AG04450 (cell line): ENCODE data around the gene OR52B6. TPM values are rescaled to one million over a fixed set of nuclear protein-coding genes. Genes with fewer than 3 reads are reported as not detected.
A peak's percentile ranks its signal among the peaks of the same experiment; 100 is the strongest.

Experiments
- CTCF ChIA-PET: fragments of 300-600, 350-600 bp; formaldehyde crosslinking; extraction: SDS; loops from one replicate; lab custom pipeline; 2022; ENCODE audit warnings: antibody characterized with exemption, inconsistent platforms; lab: Charles Lee
- POLR2A ChIA-PET: fragments of 350-600 bp; formaldehyde crosslinking; extraction: SDS; loops from one replicate; lab custom pipeline; 2021; ENCODE audit warnings: antibody characterized with exemption, inconsistent platforms; lab: Yijun Ruan, JAX
- DNase-seq: peaks from one replicate; pipeline ENCODE4 v3.0.0-alpha.2; 2011; ENCODE audit warnings: low read depth, low spot score
- H3K27ac ChIP-seq: one replicate; pipeline ENCODE4 v1.5.1; 2012; ENCODE audit warnings: low read depth, low read length, control low read depth
- H3K27me3 ChIP-seq: one replicate; pipeline ENCODE4 v1.6.0; 2012; ENCODE audit warnings: low read length; ENCODE audit not compliant: control insufficient read depth, insufficient read depth
- H3K4me3 ChIP-seq: 2 replicates; pipeline ENCODE4 v1.5.1; 2011; ENCODE audit warnings: mild to moderate bottlenecking, low read depth, low read length, control low read depth
- H3K9me3 ChIP-seq: 2 replicates; pipeline ENCODE4 v1.5.1; 2012; ENCODE audit warnings: low read length; ENCODE audit not compliant: control insufficient read depth, insufficient read depth
- polyA plus RNA-seq: library from polyadenylated mRNA; depleted of rRNA; stranded (reverse); fragments of >200 nt; gene quantifications from 2 replicates; pipeline ENCODE4 v1.2.3, GENCODE V29; 2011
- TF ChIP-seq, protein P1 (sequence below): IDR thresholded peaks from 2 replicates; pipeline ENCODE4 v1.5.1; 2011; ENCODE audit warnings: low read depth, low read length, control low read depth, inconsistent platforms

OR52B6 gene
- polyA plus RNA-seq, 1 experiment: not detected

DNA sequence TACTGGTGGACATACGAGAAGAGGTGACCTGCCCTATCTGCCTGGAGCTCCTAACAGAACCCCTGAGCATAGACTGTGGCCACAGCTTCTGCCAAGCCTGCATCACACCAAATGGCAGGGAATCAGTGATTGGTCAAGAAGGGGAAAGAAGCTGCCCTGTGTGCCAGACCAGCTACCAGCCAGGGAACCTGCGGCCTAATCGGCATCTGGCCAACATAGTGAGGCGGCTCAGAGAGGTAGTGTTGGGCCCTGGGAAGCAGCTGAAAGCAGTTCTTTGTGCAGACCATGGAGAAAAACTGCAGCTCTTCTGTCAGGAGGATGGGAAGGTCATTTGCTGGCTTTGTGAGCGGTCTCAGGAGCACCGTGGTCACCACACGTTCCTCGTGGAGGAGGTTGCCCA lies 22.6 kb downstream of the OR52B6 start:
- Histone ChIP-seq H3K4me3 (no peak overlapping the region), H3K27me3 (no peaks in the 10 kb centered on the region), H3K27ac (no peak overlapping the region), H3K9me3 (no peaks in the 10 kb centered on the region)
- CTCF ChIA-PET: no interaction called here
- TF ChIP-seq, protein P1, sequence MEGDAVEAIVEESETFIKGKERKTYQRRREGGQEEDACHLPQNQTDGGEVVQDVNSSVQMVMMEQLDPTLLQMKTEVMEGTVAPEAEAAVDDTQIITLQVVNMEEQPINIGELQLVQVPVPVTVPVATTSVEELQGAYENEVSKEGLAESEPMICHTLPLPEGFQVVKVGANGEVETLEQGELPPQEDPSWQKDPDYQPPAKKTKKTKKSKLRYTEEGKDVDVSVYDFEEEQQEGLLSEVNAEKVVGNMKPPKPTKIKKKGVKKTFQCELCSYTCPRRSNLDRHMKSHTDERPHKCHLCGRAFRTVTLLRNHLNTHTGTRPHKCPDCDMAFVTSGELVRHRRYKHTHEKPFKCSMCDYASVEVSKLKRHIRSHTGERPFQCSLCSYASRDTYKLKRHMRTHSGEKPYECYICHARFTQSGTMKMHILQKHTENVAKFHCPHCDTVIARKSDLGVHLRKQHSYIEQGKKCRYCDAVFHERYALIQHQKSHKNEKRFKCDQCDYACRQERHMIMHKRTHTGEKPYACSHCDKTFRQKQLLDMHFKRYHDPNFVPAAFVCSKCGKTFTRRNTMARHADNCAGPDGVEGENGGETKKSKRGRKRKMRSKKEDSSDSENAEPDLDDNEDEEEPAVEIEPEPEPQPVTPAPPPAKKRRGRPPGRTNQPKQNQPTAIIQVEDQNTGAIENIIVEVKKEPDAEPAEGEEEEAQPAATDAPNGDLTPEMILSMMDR: no peak
- POLR2A ChIA-PET: no interaction called here
- DNase-seq: no peak

DNA sequence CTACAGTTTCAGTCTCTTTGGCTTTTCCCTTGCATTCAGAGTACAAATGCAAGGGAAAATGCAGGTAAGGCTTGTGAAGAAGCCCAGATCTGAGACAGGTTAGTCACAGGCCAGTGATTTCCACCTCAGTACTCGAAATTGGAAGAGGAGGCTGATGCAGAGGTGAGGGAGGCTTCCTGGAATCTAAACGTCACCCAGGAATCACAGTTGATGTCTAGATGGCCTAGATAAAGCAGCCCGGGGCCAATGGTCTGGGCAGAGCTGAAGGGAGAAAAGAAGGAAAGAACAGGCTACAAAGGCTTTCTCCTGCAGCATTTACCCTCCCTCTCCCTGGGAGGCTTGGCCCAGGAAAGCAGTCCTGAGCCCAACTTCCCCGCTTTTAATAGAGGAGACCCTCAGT lies 24.2 kb downstream of the OR52B6 start:
- CTCF ChIA-PET: interaction anchor here (1.6 kb wide), 1 partner anchor 80 kb away, joined by 6 read pairs; the partner anchor contains the start of gene TRIM5
- no peak overlapping the region for H3K4me3 ChIP-seq
- H3K27ac ChIP-seq: no peak overlapping the region
- DNase-seq: no peak
- POLR2A ChIA-PET: no interaction called here
- TF ChIP-seq, protein P1: no peak
- no peaks in the 10 kb centered on the region for H3K9me3 ChIP-seq
- H3K27me3 ChIP-seq: no peaks in the 10 kb centered on the region

DNA sequence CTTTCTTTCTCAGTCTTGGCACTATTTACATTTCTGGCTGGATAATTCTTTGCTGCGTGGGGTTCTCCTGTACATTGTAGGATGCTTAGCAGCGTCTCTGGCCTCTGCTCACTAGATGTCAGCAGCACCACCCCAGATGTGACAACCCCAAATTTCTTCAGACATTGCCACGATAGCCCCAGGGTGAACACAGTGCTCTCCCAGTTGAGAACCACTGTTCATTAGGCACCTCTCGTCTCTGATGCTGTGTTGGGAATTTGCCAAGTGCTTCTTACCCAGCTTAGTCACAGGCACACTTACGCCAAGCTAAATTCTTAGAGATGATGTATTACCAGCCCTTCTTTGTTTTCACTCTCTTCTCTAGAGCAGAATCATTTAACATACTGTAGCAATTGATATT lies 25.2 kb downstream of the OR52B6 start:
- POLR2A ChIA-PET: interaction anchor here (1.0 kb wide), 1 partner anchor 15 kb away, joined by 9 read pairs; no protein-coding TSS in a partner anchor
- TF ChIP-seq, protein P1: no peak
- H3K27ac ChIP-seq: no peak overlapping the region
- CTCF ChIA-PET: interaction anchor here (0.6 to 2.4 kb wide), 3 partner anchors 15 to 79 kb away, joined by 4 to 9 read pairs (median 6); partner anchors contain the start of gene TRIM5
- DNase-seq: peak; percentile 59
- no peaks in the 10 kb centered on the region for H3K27me3 ChIP-seq
- no peaks in the 10 kb centered on the region for H3K9me3 ChIP-seq
- no peak overlapping the region for H3K4me3 ChIP-seq

DNA sequence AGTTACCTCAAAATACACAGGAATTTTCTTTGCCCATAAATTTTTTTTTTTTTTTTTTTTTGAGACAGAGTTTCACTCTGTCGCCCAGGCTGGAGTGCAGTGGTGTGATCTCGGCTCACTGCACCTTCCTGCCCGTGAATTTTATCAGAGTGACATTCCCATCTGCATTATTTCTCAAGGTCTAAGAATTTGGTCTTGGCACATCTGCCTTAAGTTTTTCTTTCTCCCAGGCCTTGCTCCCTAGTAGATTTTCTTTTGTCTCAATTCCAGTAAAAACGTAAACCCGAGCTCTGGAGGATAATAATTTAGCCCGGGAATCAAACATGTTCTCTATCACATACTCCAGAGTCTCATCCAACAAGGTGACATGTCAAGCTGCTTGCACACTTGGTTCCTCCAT lies 28.1 kb downstream of the OR52B6 start:
- ChIA-PET POLR2A (no interaction called here), CTCF (no interaction called here)
- Histone ChIP-seq H3K4me3 (no peak overlapping the region), H3K27ac (no peak overlapping the region), H3K9me3 (no peaks in the 10 kb centered on the region), H3K27me3 (no peaks in the 10 kb centered on the region)
- no peak for DNase-seq
- TF ChIP-seq, protein P1: no peak

DNA sequence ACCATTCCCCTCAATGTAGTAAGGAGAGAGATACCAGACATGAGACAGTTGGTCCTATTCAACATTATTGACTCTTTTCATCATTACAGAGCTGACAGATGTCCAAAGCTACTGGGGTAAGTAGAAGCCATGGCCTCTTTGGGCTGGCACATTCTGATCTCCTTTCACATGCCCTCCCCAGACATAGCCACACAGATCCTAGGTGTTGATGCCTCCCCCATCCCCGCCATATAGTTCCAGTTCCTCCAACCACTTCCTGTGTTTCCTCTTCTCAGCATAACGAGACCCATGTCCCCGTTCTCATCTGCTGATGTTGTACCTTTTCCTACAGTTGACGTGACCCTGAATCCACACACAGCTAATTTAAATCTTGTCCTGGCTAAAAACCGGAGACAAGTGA lies 29.8 kb downstream of the OR52B6 start:
- TF ChIP-seq, protein P1: no peak
- Histone ChIP-seq H3K4me3 (no peak overlapping the region), H3K27me3 (no peaks in the 10 kb centered on the region), H3K9me3 (no peaks in the 10 kb centered on the region), H3K27ac (no peak overlapping the region)
- CTCF ChIA-PET: interaction anchor here (0.6 kb wide), 1 partner anchor 11 kb away, joined by 3 read pairs; no protein-coding TSS in a partner anchor
- no peak for DNase-seq
- POLR2A ChIA-PET: interaction anchor here (0.5 kb wide), 1 partner anchor 103 kb away, joined by 3 read pairs; no protein-coding TSS in a partner anchor
